ENCODE measurements around the gene MVK.

DNA sequence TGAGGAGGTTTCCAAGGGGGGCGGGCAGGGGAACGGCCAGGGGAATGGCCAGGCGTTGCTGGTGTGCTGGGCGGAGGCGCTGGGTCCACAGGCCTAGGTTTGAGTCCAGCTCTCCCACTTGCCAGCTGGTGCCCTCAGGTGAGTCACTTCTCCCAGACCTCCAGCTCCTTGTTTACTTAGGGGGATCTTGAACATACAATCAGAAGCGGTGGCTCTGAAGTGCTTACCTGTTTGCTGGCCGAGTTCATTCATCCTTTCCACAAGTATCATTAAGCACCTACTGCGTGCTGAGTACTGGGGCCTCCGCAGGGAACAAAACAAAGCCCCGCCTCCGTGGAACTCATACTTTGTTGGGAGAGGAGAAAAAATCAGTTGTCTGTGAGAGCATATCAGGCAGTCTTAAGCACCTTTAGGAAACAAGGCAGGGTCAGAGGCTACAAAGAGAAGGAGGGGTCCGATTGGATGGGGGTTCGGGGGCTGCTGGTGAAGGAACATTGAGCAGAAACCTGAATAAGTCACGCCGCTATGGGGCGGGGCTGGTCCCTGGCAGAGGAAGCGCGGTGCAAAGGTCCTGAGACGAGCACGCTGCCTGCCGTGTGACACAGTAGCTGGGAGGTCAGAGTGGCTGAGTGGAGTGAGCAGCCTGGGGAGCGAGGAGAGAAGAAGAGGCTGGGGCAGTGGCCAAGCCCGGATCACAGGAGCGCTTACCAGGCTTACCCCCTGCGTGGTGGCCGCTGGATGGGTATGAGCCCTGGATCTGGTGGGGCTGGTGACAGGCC lies 15.1 kb downstream of the MVK start:
- TF ChIP-seq, protein P1, sequence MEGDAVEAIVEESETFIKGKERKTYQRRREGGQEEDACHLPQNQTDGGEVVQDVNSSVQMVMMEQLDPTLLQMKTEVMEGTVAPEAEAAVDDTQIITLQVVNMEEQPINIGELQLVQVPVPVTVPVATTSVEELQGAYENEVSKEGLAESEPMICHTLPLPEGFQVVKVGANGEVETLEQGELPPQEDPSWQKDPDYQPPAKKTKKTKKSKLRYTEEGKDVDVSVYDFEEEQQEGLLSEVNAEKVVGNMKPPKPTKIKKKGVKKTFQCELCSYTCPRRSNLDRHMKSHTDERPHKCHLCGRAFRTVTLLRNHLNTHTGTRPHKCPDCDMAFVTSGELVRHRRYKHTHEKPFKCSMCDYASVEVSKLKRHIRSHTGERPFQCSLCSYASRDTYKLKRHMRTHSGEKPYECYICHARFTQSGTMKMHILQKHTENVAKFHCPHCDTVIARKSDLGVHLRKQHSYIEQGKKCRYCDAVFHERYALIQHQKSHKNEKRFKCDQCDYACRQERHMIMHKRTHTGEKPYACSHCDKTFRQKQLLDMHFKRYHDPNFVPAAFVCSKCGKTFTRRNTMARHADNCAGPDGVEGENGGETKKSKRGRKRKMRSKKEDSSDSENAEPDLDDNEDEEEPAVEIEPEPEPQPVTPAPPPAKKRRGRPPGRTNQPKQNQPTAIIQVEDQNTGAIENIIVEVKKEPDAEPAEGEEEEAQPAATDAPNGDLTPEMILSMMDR (conservative IDR thresholded peaks at IDR 0.05; ENCODE audit: low read depth in 2 of 2), result no peak
- TF ChIP-seq EZH2phosphoT487 (IDR thresholded peaks at IDR 0.05; ENCODE audit: unreplicated experiment) (no peak), POLR2AphosphoS5 (IDR thresholded peaks at IDR 0.05; ENCODE audit: low read depth) (no peak), JUNB (IDR thresholded peaks at IDR 0.05; ENCODE audit: unreplicated experiment) (no peak), EZH2 (IDR thresholded peaks at IDR 0.05; ENCODE audit: low read depth, unreplicated experiment) (no peak), CREB1 (CRISPR knock-in tag; IDR thresholded peaks at IDR 0.05; ENCODE audit: low read depth) (no peak), ZNF114 (CRISPR knock-in tag; IDR thresholded peaks at IDR 0.05) (no peak)
- TF ChIP-seq, protein P2, sequence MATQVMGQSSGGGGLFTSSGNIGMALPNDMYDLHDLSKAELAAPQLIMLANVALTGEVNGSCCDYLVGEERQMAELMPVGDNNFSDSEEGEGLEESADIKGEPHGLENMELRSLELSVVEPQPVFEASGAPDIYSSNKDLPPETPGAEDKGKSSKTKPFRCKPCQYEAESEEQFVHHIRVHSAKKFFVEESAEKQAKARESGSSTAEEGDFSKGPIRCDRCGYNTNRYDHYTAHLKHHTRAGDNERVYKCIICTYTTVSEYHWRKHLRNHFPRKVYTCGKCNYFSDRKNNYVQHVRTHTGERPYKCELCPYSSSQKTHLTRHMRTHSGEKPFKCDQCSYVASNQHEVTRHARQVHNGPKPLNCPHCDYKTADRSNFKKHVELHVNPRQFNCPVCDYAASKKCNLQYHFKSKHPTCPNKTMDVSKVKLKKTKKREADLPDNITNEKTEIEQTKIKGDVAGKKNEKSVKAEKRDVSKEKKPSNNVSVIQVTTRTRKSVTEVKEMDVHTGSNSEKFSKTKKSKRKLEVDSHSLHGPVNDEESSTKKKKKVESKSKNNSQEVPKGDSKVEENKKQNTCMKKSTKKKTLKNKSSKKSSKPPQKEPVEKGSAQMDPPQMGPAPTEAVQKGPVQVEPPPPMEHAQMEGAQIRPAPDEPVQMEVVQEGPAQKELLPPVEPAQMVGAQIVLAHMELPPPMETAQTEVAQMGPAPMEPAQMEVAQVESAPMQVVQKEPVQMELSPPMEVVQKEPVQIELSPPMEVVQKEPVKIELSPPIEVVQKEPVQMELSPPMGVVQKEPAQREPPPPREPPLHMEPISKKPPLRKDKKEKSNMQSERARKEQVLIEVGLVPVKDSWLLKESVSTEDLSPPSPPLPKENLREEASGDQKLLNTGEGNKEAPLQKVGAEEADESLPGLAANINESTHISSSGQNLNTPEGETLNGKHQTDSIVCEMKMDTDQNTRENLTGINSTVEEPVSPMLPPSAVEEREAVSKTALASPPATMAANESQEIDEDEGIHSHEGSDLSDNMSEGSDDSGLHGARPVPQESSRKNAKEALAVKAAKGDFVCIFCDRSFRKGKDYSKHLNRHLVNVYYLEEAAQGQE (IDR thresholded peaks at IDR 0.05; ENCODE audit: unreplicated experiment), result no peak
